DMS79 (cell line): ENCODE measurements around the gene UBAC1.
"Not testable (repeated sequence)": the region's sequence is repeated elsewhere in the genome, so short reads cannot be mapped to it uniquely, and the experiment has no call there.

Source experiments
- DNase-seq: peaks from one replicate; lab custom pipeline; 2025; lab: John Stamatoyannopoulos, UW

Gene UBAC1

GRCh38 chr9:135921749-135922310, 39.3 kb downstream of the UBAC1 start:
- no peak for DNase-seq

DNA sequence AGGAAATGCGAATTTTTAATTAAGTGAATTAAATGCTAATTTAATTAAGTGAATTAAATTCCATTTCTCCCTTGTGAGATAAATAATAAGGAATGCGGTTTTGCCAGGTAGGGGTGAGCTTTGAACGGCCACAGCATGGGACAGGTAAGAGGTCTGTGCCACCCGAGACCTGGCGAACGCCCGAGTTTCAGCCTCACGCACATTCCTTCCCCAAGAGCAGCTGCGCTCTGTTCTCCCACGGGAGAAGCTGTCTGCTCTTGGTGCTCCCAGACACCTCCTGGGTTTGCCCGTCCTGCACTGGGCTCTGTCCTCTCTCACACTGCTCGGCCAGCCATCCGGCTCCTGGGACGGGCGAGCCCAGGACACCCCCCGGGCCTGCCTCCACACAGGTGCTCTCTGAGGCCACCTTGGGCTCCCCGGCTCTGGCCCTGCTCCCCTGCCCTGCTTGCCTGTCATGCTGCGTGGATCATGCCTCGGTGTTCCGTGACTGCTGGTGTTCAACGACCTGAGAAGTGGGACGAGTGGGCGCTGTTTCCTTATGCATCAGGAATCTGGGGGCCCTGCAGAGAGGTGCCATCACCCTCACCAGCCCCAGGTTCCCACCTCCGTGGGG, 40.1 kb downstream of the UBAC1 start:
- DNase-seq: no peak

- no peak for DNase-seq
These were observed 40.8 kb downstream of the UBAC1 start for GRCh38 chr9:135920256-135920930.

GRCh38 chr9:135919318-135919890, 41.8 kb downstream of the UBAC1 start:
- no peak for DNase-seq

- DNase-seq: not testable (repeated sequence)
These were observed 44.9 kb downstream of the UBAC1 start for GRCh38 chr9:135916227-135916626.

- DNase-seq: no peak
These were observed 46.3 kb downstream of the UBAC1 start for GRCh38 chr9:135914921-135915320.

DNA sequence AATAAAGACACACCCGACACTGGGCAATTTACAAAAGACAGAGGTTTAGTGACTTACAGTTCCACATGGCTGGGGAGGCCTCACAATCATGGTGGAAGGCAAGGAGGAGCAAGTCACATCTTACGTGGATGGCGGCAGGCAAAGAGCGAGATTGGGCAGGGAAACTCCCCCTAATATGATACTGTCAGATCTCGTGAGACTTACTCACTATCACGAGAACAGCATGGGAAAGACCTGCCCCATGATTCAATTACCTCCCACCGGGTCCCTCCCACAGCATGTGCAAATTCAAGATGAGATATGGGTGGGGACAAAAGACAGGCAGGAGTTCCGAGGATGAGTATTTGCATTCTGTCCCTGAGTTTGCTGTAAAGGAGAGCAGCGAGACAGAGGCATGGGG, 49.9 kb downstream of the UBAC1 start:
- not testable (repeated sequence) for DNase-seq

DNA sequence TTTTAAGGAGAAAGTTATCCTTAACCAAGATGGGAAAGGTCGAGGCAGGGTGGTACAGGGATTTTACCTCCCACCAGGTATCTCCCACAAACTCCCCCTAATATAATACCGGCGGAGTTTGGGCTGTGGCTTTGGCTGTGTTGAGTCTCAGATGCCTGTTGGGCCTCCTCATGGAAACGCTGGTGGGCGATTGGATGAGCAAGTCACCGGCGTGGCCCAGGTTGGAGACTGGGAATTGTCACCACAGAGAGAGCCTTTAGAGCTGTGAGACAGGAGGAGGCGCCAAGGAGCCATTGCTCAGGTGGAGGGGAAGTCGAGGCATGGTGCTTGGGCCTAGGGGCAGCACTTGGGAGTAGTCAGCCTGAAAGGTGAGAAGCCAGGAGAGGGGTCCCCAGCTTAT, 50.4 kb downstream of the UBAC1 start:
- DNase-seq: no peak

DNA sequence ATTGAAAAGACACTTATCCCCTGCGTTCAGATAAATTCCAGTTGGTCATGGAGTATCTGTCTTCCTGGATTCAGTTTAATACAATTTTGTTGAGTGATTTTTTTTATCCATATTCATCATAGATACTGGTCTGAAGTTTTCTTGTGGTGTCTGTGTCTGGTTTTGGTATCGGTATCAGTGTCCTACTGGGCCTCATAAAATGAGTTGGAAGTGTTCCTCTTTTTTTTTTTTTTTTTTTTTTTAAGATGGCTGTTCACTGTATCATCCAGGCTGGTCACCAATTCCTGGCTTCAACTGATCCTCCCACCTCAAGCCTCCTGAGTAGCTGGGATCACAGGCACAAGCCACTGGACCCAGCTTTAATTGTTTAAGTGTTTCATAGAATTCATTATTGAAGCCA, 51.0 kb downstream of the UBAC1 start:
- DNase-seq: no peak

DNA sequence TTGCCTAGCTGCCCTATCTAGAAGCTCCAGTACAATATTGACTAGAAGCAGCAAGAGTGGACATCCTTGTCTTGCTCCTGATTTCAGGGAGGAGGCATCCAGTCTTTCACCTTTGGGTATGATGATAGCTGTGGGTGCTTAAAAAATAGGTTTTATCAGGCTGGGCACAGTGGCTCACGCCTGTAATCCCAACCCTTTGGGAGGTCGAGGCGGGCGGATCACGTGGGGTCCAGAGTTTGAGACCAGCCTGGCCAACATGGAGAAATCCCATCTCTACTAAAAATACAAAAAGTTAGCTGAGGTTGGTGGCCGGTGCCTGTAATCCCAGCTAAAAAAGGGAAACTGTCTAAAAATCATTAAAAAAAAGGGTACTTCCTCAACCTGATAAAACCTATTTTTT, 51.8 kb downstream of the UBAC1 start:
- DNase-seq: no peak

- DNase-seq: no peak
These were observed 52.4 kb downstream of the UBAC1 start for GRCh38 chr9:135908754-135909204.

- no peak for DNase-seq
These were observed 53.0 kb downstream of the UBAC1 start for GRCh38 chr9:135908093-135908753.

DNA sequence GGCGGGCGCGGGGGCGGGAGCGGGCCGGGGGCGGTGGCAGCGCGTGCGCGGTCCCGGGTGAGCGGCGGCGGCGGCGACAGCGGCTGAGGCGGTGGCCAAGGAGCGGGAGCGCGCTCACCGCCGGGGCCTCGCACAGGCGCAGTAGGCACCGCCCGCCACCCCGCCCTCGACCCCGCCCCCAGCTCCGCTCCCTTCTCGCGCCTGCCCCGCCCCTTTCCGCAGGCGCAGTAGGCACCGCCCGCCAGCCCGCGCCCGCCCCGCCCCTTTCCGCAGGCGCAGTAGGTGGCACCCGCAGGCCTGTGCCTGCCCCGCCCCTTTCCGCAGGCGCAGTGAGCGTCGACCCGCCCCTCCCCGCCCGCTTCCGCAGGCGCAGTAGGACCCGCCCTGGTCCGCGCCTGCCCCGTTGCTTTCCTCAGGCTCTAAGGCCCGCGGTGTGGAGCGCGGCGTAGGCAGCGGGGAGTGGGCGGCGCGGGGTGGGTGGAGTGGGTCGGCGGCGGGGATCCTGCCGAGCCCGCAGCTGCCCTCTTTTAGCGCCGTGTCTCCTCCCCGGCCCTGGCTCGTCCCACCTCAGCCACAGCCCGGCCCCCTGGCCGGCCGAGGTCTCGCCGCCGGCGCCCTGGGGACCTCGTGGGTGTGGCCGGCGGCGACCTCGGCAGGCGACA, 53.6 kb downstream of the UBAC1 start, which contains the start of gene CAMSAP1:
TSS of gene CAMSAP1 (minus strand) at position 116 of the 662 bp plus-strand sequence. CDS start 387 bp downstream, outside the sequence.
- DNase-seq: peak; percentile 79

DNA sequence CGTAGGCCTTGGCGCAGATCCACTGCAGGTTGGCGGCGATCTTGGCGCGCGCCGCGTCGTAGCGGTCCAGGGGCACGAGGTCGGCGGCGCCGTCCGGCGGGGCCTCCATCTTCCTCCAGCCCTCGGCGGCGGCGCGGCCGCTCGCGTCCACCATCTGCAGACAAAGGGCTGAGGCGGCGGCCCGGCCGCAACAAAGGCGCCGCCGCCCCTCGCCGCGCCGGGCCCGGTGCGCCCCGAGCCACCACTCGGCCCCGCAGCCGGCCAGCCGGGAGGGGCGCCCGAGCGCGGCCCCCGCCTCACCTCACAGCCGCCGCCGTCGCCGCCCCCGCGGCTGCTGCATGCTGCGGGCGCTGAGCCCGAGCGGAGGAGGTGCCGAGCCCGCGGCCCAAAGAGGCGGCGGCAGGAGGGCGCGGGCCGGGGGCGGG, 54.2 kb downstream of the UBAC1 start:
- DNase-seq: no peak

DNA sequence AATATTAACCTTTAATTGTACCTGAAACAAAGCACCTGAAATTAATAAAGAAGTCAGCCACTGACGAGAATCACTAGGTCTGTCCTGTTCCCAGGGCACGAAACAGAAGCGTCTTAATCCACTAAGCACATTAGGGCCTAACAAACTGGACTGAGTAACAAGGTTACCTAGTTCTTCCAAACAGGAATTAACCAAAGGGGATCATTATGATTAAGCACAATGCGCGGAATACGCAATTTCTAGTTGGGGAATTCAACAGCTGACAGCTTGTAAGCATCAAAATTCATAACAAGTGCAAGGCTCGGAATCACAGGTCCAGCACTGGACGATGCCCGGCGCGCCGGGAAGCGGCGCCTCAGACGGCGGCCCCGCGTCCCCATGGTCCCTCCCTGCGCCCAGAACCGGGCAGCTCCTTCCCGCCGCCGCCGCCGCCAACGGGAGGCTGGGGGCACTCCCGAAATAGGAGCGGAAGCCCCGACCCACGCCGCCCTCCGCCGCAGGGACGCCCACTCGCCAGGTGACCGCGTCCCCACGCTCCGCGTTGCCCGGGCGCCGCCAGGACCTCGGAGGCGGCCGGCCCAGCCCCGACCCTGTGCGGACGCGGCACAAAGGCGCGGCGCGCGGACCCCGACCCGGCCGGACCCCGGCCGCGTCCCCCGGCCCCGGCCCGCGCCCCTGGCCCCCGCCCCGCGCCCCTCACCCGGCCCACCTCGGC, 54.7 kb downstream of the UBAC1 start:
- DNase-seq: no peak

DNA sequence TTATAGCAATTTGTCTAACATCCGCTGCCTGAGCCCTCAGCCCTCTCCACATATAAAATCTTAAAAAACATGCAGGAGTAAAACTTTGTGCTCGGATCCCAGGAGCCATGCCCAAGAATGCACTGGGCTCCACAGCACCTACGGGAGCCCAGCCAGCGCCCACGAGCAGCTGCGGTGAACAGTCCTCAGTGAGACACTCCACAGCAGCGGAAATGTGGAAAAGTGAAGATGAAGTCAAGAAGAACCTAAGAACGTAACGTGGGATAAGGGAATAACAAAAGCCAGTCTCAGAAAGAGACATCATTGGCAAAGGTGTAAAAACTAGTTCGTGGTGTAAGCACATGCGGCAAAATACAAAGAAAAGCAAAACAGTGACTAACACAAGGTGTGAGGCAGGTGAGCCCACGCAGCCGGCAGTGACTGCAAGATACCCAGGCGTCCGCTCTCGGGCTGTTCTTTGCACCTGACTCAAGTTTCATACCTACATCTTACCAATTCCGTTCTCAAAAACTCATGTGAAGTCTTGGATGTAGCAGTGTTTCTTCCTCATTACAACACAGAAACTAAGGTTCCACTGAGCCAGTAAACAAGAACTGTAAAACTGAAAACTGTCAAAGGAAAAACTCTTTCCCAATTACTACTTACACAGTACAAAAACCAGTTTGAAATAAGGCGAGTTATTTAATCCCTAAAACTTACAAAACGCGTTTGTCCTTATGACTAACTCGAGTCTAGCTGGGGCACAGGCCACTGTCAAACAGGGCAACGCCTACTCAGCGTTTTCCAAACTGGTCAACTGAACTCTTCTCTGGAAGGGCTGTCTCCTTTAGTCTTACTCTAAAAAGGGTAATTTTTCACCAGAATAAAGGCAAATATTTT, 55.6 kb downstream of the UBAC1 start:
- DNase-seq: no peak

DNA sequence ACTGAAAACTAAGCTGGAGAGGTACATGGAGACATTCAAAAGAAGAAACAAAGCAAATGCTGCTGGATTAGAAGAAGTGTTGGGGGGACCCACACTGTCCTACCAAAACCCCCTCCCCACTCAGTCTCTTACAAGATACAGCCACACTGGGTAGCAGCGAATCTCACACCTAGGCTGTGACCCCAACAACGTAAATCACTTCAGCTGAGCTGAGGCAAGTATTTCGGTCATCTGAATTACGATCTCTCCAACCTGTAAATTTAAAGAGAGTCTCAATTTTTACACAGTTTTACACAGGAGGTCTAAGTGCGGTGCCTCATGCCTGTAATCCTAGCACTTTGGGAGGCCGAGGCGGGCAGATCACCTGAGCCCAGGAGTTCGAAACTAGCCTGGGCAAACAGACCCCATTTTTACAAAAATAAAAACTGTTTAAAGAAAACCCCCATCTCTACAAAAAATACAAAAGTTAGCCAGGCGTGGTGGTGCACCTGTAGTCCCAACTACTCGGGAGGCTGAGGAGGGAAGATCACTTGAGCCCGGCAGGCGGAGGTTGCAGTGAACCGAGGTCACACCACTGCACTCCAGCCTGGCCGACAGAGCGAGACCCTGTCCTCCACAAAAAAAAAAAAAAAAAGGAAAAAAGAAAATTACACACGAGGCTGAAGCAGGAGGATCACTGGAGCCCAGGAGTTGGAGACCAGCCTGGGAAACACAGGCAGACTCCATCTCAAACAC, 57.2 kb downstream of the UBAC1 start:
- no peak for DNase-seq

DNA sequence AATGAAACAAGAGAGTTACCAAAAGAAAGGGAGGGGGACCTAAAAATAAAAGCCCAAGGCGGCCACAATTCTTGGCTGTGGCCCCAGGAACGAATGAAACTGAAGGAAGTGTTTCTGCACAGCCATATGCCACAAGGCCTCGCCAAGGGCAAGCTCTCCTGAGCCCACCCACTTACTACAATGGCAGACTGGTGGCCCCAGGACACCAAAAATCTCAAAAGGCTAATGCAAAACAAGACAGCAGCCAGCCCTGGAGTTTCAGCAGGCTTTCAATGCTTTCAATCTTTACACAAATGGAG, 57.9 kb downstream of the UBAC1 start:
- DNase-seq: no peak

- DNase-seq: no peak
These were observed 58.4 kb downstream of the UBAC1 start for GRCh38 chr9:135902655-135903357.
